ENCODE data around the gene C22orf39.

DNA sequence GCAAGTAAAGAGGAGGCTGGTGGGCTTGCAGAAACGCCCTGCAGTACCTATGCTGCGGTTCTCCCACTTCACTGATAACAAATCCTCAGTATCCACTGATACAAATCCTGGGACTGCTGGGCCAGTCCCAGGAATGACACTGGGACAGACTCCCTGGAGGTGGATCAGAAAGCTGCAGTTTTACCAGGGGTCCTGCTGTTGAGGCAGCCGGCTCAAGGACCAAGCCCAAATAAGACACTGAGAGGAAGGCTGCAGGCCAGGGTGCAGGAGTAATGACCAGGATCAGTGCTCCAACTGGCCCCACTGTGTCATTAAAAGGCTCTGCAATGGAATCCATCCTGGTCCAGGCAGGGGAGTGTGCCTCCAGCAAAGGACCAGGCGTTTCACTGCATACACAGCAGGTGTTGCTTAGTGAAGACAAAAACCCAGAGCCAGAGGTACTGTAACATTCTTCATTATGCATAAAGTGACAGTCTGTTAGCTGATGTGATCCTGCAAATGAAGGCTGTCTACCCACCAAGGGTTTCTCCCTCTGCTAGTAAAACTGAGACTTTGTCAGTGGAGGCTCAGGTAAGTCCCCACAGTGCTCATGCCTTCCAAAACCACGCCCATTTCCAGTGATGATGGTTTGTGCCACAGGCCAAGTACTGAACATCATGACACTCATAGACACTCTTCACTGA is 1.4 kb upstream of the C22orf39 start:
- no peak for TF ChIP-seq CTCF (IDR thresholded peaks at IDR 0.05)
- no peak for TF ChIP-seq POLR2A (IDR thresholded peaks at IDR 0.05; ENCODE audit: low read depth)
- no peak for TF ChIP-seq POLR2AphosphoS5 (IDR thresholded peaks at IDR 0.05)
- no peak for TF ChIP-seq EP300 (IDR thresholded peaks at IDR 0.05)
